ENCODE results near the gene PLAAT2.

DNA sequence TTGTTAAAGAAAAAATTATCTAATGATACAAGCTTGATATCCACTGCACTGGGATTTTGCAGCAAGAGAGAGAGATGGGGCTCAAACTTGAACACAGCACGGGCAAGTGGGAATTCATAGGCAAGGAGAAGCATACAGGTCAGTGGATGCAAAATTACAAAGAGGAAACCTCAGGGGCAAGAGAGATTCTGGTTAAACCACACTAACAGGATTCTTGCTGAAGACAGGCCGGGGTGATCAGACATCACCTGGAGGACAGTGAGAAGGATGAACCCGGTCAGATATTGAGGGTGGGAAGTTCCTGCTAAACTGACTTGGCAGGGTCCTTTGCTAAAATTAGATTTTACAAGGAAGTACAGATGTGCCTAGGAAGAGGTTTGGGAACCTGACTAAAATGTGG, 29.1 kb downstream of the PLAAT2 start:
- no peak for TF ChIP-seq KLF16 (CRISPR knock-in tag; IDR thresholded peaks at IDR 0.05)
- TF ChIP-seq THYN1 (CRISPR knock-in tag; IDR thresholded peaks at IDR 0.05; ENCODE audit: borderline replicate concordance, low read depth), result no peak
- TF ChIP-seq, protein P1, sequence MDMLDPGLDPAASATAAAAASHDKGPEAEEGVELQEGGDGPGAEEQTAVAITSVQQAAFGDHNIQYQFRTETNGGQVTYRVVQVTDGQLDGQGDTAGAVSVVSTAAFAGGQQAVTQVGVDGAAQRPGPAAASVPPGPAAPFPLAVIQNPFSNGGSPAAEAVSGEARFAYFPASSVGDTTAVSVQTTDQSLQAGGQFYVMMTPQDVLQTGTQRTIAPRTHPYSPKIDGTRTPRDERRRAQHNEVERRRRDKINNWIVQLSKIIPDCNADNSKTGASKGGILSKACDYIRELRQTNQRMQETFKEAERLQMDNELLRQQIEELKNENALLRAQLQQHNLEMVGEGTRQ (IDR thresholded peaks at IDR 0.05; ENCODE audit: low read depth, low read length), result no peak
- TF ChIP-seq, protein P1 (CRISPR knock-in tag; IDR thresholded peaks at IDR 0.05; ENCODE audit: borderline replicate concordance), result no peak
- TF ChIP-seq CTCF (CRISPR knock-in tag; IDR thresholded peaks at IDR 0.05), result no peak
- TF ChIP-seq, protein P2, sequence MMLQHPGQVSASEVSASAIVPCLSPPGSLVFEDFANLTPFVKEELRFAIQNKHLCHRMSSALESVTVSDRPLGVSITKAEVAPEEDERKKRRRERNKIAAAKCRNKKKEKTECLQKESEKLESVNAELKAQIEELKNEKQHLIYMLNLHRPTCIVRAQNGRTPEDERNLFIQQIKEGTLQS (CRISPR knock-in tag; IDR thresholded peaks at IDR 0.05), result no peak
- TF ChIP-seq NFE2 (CRISPR knock-in tag; IDR thresholded peaks at IDR 0.05), result no peak
- no peak for TF ChIP-seq MTA3 (CRISPR knock-in tag; IDR thresholded peaks at IDR 0.05)
- TF ChIP-seq ZNF549 (CRISPR knock-in tag; IDR thresholded peaks at IDR 0.05), result no peak
